ENCODE measurements around the gene RBFOX2. TPM values are rescaled to one million over a fixed set of nuclear protein-coding genes. Genes with fewer than 3 reads are reported as not detected.
"Not testable (repeated sequence)": the region's sequence is repeated elsewhere in the genome, so short reads cannot be mapped to it uniquely, and the experiment has no call there.

Gene RBFOX2
- total RNA-seq, 3 donors from 2014 or later = 5.6 to 6.9 (median 6.5) TPM

DNA sequence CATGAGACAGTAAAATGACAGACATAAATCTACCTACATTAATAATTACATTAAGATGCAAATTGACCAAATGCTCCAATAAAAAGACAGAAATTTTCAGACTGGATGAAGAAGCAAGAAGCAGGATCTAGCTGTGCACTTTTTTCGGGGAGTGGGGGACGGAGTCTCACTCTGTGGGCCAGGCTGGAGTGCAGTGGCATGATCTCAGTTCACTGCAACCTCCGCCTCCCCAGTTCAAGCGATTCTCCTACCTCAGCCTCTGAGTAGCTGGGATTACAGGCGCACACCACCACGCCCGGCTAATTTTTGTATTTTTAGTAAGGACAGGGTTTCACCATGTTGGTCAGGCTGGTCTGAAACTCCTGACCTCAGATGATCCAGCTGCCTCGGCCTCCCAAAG, 222.0 kb downstream of the RBFOX2 start:
- H3K9me3 Mint-ChIP-seq; ATAC-seq; H3K27me3 Mint-ChIP-seq (ENCODE audit: low read depth); H3K4me1 Mint-ChIP-seq (ENCODE audit: low read depth); H3K36me3 Mint-ChIP-seq (ENCODE audit: insufficient read depth); DNase-seq; H3K4me3 Mint-ChIP-seq: not testable (repeated sequence)

- Mint-ChIP-seq H3K9me3 (no peaks in the 10 kb centered on the region), H3K4me3 (no peak overlapping the region), H3K36me3 (ENCODE audit: insufficient read depth) (peaks cover 6% of the 10 kb centered on the region), H3K4me1 (ENCODE audit: low read depth) (no peaks in the 10 kb centered on the region), H3K27me3 (ENCODE audit: low read depth) (no peaks in the 10 kb centered on the region)
- no peak for ATAC-seq
- DNase-seq = no peak
These were observed 223.2 kb downstream of the RBFOX2 start for GRCh38 chr22:35805466-35805865.

DNA sequence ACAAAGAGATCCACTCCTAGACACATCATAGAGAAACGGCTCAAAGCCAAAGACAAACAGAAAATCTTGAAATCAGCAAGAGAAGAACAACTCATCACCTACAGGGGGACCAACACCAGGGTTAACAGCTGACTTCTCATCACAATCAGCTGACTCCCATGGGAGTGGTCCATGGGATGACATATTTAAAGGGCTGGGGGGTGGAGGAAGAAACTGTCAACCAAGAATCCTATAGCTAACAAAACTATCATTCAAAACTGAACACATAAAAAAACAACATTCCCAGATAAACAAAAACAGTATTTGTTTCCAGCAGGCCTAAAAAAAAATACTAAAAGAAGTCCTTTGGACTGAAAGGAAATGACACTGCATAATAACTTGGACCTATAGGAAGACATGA, 224.2 kb downstream of the RBFOX2 start:
- Mint-ChIP-seq H3K4me3 (no peak overlapping the region), H3K4me1 (ENCODE audit: low read depth) (no peaks in the 10 kb centered on the region), H3K36me3 (ENCODE audit: insufficient read depth) (peaks cover 6% of the 10 kb centered on the region), H3K27me3 (ENCODE audit: low read depth) (no peaks in the 10 kb centered on the region), H3K9me3 (no peaks in the 10 kb centered on the region)
- no peak for DNase-seq
- ATAC-seq = no peak

GRCh38 chr22:35802885-35803284, 225.7 kb downstream of the RBFOX2 start:
- H3K4me1 Mint-ChIP-seq (ENCODE audit: low read depth) = no peaks in the 10 kb centered on the region
- no peak for ATAC-seq

GRCh38 chr22:35801301-35801700, 227.3 kb downstream of the RBFOX2 start:
- H3K4me1 Mint-ChIP-seq (ENCODE audit: low read depth); ATAC-seq; H3K4me3 Mint-ChIP-seq; DNase-seq; H3K36me3 Mint-ChIP-seq (ENCODE audit: insufficient read depth); H3K27me3 Mint-ChIP-seq (ENCODE audit: low read depth); H3K9me3 Mint-ChIP-seq: not testable (repeated sequence)

More at GRCh38 chr22:35802885-35803284, 225.7 kb downstream of the RBFOX2 start:
- no peak for DNase-seq
- H3K27me3 Mint-ChIP-seq (ENCODE audit: low read depth) = no peaks in the 10 kb centered on the region
- H3K36me3 Mint-ChIP-seq (ENCODE audit: insufficient read depth) = peaks cover 6% of the 10 kb centered on the region
- no peak overlapping the region for H3K4me3 Mint-ChIP-seq
- H3K9me3 Mint-ChIP-seq = no peaks in the 10 kb centered on the region

DNA sequence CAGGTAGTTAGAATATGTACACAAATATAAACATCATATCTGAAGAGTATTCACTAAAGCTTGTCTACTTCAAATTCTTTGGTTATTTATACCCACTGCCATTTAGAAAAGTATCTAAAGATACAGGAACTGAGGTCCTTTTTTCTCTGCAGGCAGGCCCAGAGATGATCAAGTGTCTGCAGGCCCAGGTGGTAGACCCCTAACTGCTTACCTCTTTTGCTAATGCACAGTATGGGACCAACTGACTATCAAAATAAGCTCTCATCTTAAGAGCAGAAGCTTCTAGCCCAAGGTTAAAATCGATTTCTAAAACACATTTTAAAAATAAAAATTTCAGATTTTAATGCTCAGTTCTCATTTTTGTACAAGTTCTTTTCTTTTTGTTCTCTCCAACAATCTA, 229.5 kb downstream of the RBFOX2 start:
- no peaks in the 10 kb centered on the region for H3K27me3 Mint-ChIP-seq (ENCODE audit: low read depth)
- H3K36me3 Mint-ChIP-seq (ENCODE audit: insufficient read depth) = peaks cover 4% of the 10 kb centered on the region
- DNase-seq = no peak
- H3K9me3 Mint-ChIP-seq = no peaks in the 10 kb centered on the region
- H3K4me3 Mint-ChIP-seq = no peak overlapping the region
- H3K4me1 Mint-ChIP-seq (ENCODE audit: low read depth) = no peaks in the 10 kb centered on the region
- no peak for ATAC-seq

GRCh38 chr22:35797411-35797810, 231.2 kb downstream of the RBFOX2 start:
- no peaks in the 10 kb centered on the region for H3K27me3 Mint-ChIP-seq (ENCODE audit: low read depth)
- H3K36me3 Mint-ChIP-seq (ENCODE audit: insufficient read depth) = peaks cover 2% of the 10 kb centered on the region
- no peak overlapping the region for H3K4me3 Mint-ChIP-seq
- no peaks in the 10 kb centered on the region for H3K4me1 Mint-ChIP-seq (ENCODE audit: low read depth)
- no peaks in the 10 kb centered on the region for H3K9me3 Mint-ChIP-seq
- no peak for ATAC-seq
- DNase-seq = no peak

DNA sequence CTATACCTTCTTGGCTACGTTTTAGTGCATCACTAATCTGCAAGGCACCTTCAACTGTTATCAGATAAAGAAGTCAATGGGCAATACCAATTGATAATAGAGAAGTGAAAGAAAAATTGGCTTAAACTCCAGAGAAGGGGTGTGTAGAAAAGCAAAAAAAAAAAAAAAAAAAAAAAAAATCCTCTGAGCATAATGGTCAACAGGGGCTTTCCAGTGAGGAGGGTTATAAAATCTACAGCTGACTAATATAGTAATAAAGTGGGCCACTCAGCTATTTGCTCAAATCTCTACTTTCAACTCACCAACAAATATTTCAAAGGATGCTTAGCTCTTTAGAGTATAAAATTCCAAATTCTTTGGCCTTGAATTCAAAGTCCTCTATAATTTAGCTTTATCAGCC, 233.1 kb downstream of the RBFOX2 start:
- DNase-seq (no peak), ATAC-seq (no peak)
- no peaks in the 10 kb centered on the region for H3K36me3 Mint-ChIP-seq (ENCODE audit: insufficient read depth)
- H3K4me1 Mint-ChIP-seq (ENCODE audit: low read depth) = no peaks in the 10 kb centered on the region
- no peaks in the 10 kb centered on the region for H3K27me3 Mint-ChIP-seq (ENCODE audit: low read depth)
- H3K4me3 Mint-ChIP-seq = no peak overlapping the region
- no peaks in the 10 kb centered on the region for H3K9me3 Mint-ChIP-seq

DNA sequence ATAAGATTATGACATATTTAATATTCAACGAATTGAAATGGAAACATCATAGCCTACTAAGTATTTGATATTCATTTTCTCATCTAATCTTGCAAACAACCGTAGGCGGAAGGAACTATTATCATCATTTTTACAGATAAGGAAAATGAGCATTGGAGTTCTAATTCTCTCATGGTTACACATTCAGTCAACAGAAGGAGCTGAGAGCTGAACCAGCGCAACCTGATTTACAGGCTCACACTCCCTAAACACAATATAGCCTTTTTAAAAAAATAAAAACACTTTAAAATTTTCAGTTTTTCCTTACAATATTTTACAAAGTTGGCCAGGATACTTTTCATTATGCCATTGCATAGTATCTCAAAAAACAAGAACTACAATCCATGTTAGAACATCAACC, 236.1 kb downstream of the RBFOX2 start:
- Mint-ChIP-seq H3K9me3 (no peaks in the 10 kb centered on the region), H3K4me3 (no peak overlapping the region), H3K4me1 (ENCODE audit: low read depth) (no peaks in the 10 kb centered on the region), H3K27me3 (ENCODE audit: low read depth) (peaks cover 8% of the 10 kb centered on the region), H3K36me3 (ENCODE audit: insufficient read depth) (no peaks in the 10 kb centered on the region)
- DNase-seq (no peak), ATAC-seq (no peak)

GRCh38 chr22:35791788-35792187, 236.8 kb downstream of the RBFOX2 start:
- H3K4me3 Mint-ChIP-seq; H3K36me3 Mint-ChIP-seq (ENCODE audit: insufficient read depth); H3K9me3 Mint-ChIP-seq; DNase-seq; H3K27me3 Mint-ChIP-seq (ENCODE audit: low read depth); H3K4me1 Mint-ChIP-seq (ENCODE audit: low read depth); ATAC-seq: not testable (repeated sequence)

GRCh38 chr22:35785181-35785923, 243.3 kb downstream of the RBFOX2 start:
- Mint-ChIP-seq H3K4me1 (ENCODE audit: low read depth) (no peaks in the 10 kb centered on the region), H3K27me3 (ENCODE audit: low read depth) (peaks cover 13% of the 10 kb centered on the region), H3K9me3 (no peaks in the 10 kb centered on the region), H3K36me3 (ENCODE audit: insufficient read depth) (no peaks in the 10 kb centered on the region), H3K4me3 (no peak overlapping the region)
- no peak for ATAC-seq
- no peak for DNase-seq

DNA sequence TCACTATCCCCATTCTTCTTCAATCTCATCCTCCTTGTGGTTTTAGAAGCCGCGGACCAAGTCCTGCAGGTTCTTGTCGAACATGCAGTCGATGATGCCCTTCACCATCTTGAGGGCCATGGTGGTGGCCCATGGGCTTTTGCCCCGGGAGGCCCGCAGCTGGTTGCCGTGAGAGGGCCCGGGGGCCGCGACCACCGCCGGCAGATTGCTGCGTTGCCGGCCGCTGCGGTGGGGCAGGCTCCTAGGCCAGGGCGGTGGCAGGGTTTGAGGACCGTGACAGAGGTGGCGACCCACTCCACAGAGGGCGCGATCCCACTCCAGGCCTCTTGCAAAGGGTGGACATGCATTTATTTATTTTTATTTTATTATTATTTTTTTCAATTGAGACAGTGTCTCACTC, 244.0 kb downstream of the RBFOX2 start:
- ATAC-seq = no peak
- DNase-seq = no peak
- no peak overlapping the region for H3K4me3 Mint-ChIP-seq
- H3K36me3 Mint-ChIP-seq (ENCODE audit: insufficient read depth) = no peaks in the 10 kb centered on the region
- peaks cover 11% of the 10 kb centered on the region for H3K27me3 Mint-ChIP-seq (ENCODE audit: low read depth)
- no peaks in the 10 kb centered on the region for H3K9me3 Mint-ChIP-seq
- H3K4me1 Mint-ChIP-seq (ENCODE audit: low read depth) = no peaks in the 10 kb centered on the region

- no peaks in the 10 kb centered on the region for H3K9me3 Mint-ChIP-seq
- DNase-seq (no peak), ATAC-seq (no peak)
- no peaks in the 10 kb centered on the region for H3K4me1 Mint-ChIP-seq (ENCODE audit: low read depth)
- H3K4me3 Mint-ChIP-seq = no peak overlapping the region
- H3K36me3 Mint-ChIP-seq (ENCODE audit: insufficient read depth) = no peaks in the 10 kb centered on the region
- H3K27me3 Mint-ChIP-seq (ENCODE audit: low read depth) = peaks cover 10% of the 10 kb centered on the region
These were observed 244.5 kb downstream of the RBFOX2 start for GRCh38 chr22:35783943-35784614.

DNA sequence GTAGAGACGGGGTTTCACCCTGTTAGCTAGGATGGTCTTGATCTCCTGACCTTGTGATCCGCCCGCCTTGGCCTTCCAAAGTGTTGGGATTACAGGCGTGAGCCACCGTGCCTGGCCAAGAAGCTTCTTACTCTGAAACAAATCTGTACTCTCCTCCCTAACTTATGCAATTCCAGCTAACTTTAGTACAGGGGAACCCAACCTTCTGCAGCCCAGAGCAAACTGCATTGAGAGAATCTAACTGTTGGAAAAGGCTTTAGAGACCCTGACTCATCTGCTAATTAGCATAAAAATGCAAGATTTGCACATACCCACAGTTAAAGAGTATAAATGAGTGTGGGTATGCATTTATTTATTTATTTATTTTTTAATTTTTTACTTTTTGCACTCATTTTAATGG, 246.1 kb downstream of the RBFOX2 start:
- no peak overlapping the region for H3K4me3 Mint-ChIP-seq

DNA sequence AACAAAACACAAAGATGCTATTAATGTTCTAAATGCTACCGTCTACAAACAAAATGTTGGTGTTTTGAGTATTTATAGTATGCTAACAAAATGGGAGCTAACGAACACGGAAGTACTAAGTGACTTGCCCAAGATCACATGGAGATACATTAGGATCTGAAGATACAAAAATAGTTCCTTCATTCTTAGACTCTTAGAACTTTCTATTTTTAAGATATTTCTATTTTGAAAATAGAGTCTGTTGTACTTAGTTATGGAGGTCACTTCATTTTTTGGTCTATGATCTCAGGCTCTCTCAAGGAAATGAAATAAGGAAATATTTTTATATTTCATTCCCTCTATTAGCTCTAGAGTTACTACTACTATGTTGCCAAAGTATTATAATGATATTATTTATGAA, 246.7 kb downstream of the RBFOX2 start:
- Mint-ChIP-seq H3K9me3 (no peaks in the 10 kb centered on the region), H3K27me3 (ENCODE audit: low read depth) (peaks cover 9% of the 10 kb centered on the region), H3K4me3 (no peak overlapping the region), H3K4me1 (ENCODE audit: low read depth) (no peaks in the 10 kb centered on the region), H3K36me3 (ENCODE audit: insufficient read depth) (no peaks in the 10 kb centered on the region)
- no peak for DNase-seq
- no peak for ATAC-seq

More for the DNA sequence above, 246.1 kb downstream of the RBFOX2 start:
- H3K4me1 Mint-ChIP-seq (ENCODE audit: low read depth) = no peaks in the 10 kb centered on the region
- peaks cover 9% of the 10 kb centered on the region for H3K27me3 Mint-ChIP-seq (ENCODE audit: low read depth)
- no peaks in the 10 kb centered on the region for H3K36me3 Mint-ChIP-seq (ENCODE audit: insufficient read depth)
- no peaks in the 10 kb centered on the region for H3K9me3 Mint-ChIP-seq
- no peak for ATAC-seq
- no peak for DNase-seq

Data from activated T-cell treated with anti-CD3 and anti-CD28 coated beads, Interleukin-2, amount 50 U/mL, for 4 hours (primary cell).